Measurements from ENCODE around the gene CDH23. TPM values are rescaled to one million over a fixed set of nuclear protein-coding genes. Genes with fewer than 3 reads are reported as not detected.

Gene CDH23
- total RNA-seq, 2 donors from 2014 or later, result 28.5 to 58.7 TPM

- Histone ChIP-seq H3K9me3 (no peaks in the 10 kb centered on the region), H3K4me1 (peaks cover 60% of the 10 kb centered on the region), H3K27me3 (no peaks in the 10 kb centered on the region), H3K36me3 (replicated peaks in 1 of 2; ENCODE audit: insufficient read depth in 1 of 2, low read depth in 2 of 2) (no peaks in the 10 kb centered on the region), H3K4me3 (no peak overlapping the region), H3K27ac (peak overlapping the region in 3 of 4 donors; percentile 70 to 83 (median 71))
- TF ChIP-seq POLR2A (IDR thresholded peaks at IDR 0.05) (no peak), CTCF (IDR thresholded peaks at IDR 0.05) (no peak)
- WGBS, 2 donors, result 43 to 50% methylated on average over 10 to 11 of the region's 11 CpGs
- ATAC-seq, result peak; percentile 46
- DNase-seq, result peak; percentile 29 to 70 (median 63)
- intact Hi-C loops (cut with DNase I), result no loop called here
Measured at GRCh38 chr10:71473671-71474599, 77.2 kb downstream of the CDH23 start.

- H3K27me3 ChIP-seq, result no peaks in the 10 kb centered on the region
- no peak overlapping the region for H3K4me3 ChIP-seq
- peaks cover 60% of the 10 kb centered on the region for H3K4me1 ChIP-seq
- no peaks in the 10 kb centered on the region for H3K36me3 ChIP-seq (replicated peaks in 1 of 2; ENCODE audit: insufficient read depth in 1 of 2, low read depth in 2 of 2)
- 64 to 88% methylated on average over 5 to 7 of the region's 7 CpGs for WGBS, 2 donors
- intact Hi-C loops (cut with DNase I), result no loop called here
- ATAC-seq, result no peak
- H3K9me3 ChIP-seq, result no peaks in the 10 kb centered on the region
- peak overlapping the region in 3 of 4 donors; percentile 70 to 83 (median 71) for H3K27ac ChIP-seq
- DNase-seq, result no peak
- TF ChIP-seq POLR2A (IDR thresholded peaks at IDR 0.05), result no peak
- no peak for TF ChIP-seq CTCF (IDR thresholded peaks at IDR 0.05)
Measured at GRCh38 chr10:71474702-71475242, 78.1 kb downstream of the CDH23 start.

GRCh38 chr10:71475243-71475871 lies 78.6 kb downstream of the CDH23 start:
- H3K27ac ChIP-seq, result peak overlapping the region; percentile 26 to 83 (median 70)
- DNase-seq (peak; percentile 13 to 43 (median 30)), ATAC-seq (peak; percentile 51)
- 32 to 37% methylated on average over 13 of the region's 13 CpGs for WGBS, 2 donors
- H3K27me3 ChIP-seq, result no peaks in the 10 kb centered on the region
- TF ChIP-seq POLR2A (IDR thresholded peaks at IDR 0.05) (no peak), CTCF (IDR thresholded peaks at IDR 0.05) (no peak)
- no peaks in the 10 kb centered on the region for H3K9me3 ChIP-seq
- no peaks in the 10 kb centered on the region for H3K36me3 ChIP-seq (replicated peaks in 1 of 2; ENCODE audit: insufficient read depth in 1 of 2, low read depth in 2 of 2)
- intact Hi-C loops (cut with DNase I), result no loop called here
- H3K4me1 ChIP-seq, result peaks cover 60% of the 10 kb centered on the region
- H3K4me3 ChIP-seq, result no peak overlapping the region

- peaks cover 55% of the 10 kb centered on the region for H3K4me1 ChIP-seq
- peak in 3 of 4 donors; percentile 28 to 55 (median 46) for DNase-seq
- intact Hi-C loops (cut with DNase I), result no loop called here
- H3K27me3 ChIP-seq, result no peaks in the 10 kb centered on the region
- WGBS, 2 donors, result 32 to 45% methylated on average over 8 to 9 of the region's 9 CpGs
- H3K27ac ChIP-seq, result peak overlapping the region in 3 of 4 donors; percentile 70 to 83 (median 71)
- H3K36me3 ChIP-seq (replicated peaks in 1 of 2; ENCODE audit: insufficient read depth in 1 of 2, low read depth in 2 of 2), result no peaks in the 10 kb centered on the region
- no peak for ATAC-seq
- H3K4me3 ChIP-seq, result no peak overlapping the region
- TF ChIP-seq POLR2A (IDR thresholded peaks at IDR 0.05), result no peak
- no peak for TF ChIP-seq CTCF (IDR thresholded peaks at IDR 0.05)
- H3K9me3 ChIP-seq, result no peaks in the 10 kb centered on the region
Measured at GRCh38 chr10:71476228-71477011, 79.7 kb downstream of the CDH23 start.
